Heart left ventricle (tissue), 16 donors: ENCODE measurements around the gene MICALL2. TPM values are rescaled to one million over a fixed set of nuclear protein-coding genes. Genes with fewer than 3 reads are reported as not detected.

Source experiments
- ATAC-seq, 4 donors: fragments of 200-7000 bp; cut with Tn5 transposase; one replicate each; pipeline ENCODE4 v1.9.1; 2020 to 2022; ENCODE audit warnings: moderate library complexity in 4 of 4, mild to moderate bottlenecking in 3 of 4, moderate number of reproducible peaks in 1 of 4
- DNase-seq, 5 donors: peaks; one replicate each; pipeline ENCODE4 v3.0.0-alpha.2; 2020
- H3K27ac ChIP-seq, 12 donors: fragments of 200-600 bp; sonication (generic) in 4 of 12; one replicate each; pipeline versions ENCODE4 v1.5.0 to v1.8.0; 2016 to 2022; ENCODE audit warnings: mild to moderate bottlenecking in 2 of 12
- H3K27me3 ChIP-seq, 9 donors: fragments of 200-600 bp; sonication (generic) in 2 of 9; one replicate each; pipeline versions ENCODE4 v1.5.1 to v1.8.0; 2016 to 2022; ENCODE audit warnings: mild to moderate bottlenecking in 3 of 9
- H3K36me3 ChIP-seq, 9 donors: fragments of 200-600 bp; sonication (generic) in 2 of 9; one replicate each; pipeline versions ENCODE4 v1.5.0 to v1.8.0; 2018 to 2022; ENCODE audit warnings: mild to moderate bottlenecking in 2 of 9
- H3K4me1 ChIP-seq, 12 donors: fragments of 200-600 bp; sonication (generic) in 4 of 12; one replicate each; pipeline versions ENCODE4 v1.5.0 to v1.8.0; 2016 to 2022; ENCODE audit warnings: mild to moderate bottlenecking in 3 of 12
- H3K4me3 ChIP-seq, 12 donors: fragments of 200-600 bp; sonication (generic) in 4 of 12; one replicate each; pipeline versions ENCODE4 v1.5.0 to v1.8.0; 2017 to 2022; ENCODE audit warnings: mild to moderate bottlenecking in 9 of 12, moderate library complexity in 4 of 12
- H3K9me3 ChIP-seq, 12 donors: fragments of 200-600 bp; sonication (generic) in 4 of 12; one replicate each; pipeline versions ENCODE4 v1.5.0 to v1.8.0; 2016 to 2022; ENCODE audit warnings: mild to moderate bottlenecking in 1 of 12
- CTCF ChIP-seq, 12 donors: fragments of 200-600 bp; sonication (generic) in 4 of 12; IDR thresholded peaks; one replicate each; pipeline versions ENCODE4 v1.5.0 to v1.8.0; 2018 to 2022; ENCODE audit warnings: antibody characterized with exemption in 12 of 12, mild to moderate bottlenecking in 5 of 12
- POLR2A ChIP-seq, 2 donors: fragments of 450-650 bp; IDR thresholded peaks; one replicate each; pipeline ENCODE4 v1.6.1; 2017; ENCODE audit warnings: antibody characterized with exemption in 2 of 2, mild to moderate bottlenecking in 2 of 2, moderate library complexity in 2 of 2
- WGBS, 4 donors: extraction: QIAGEN DNeasy Blood & Tissue Kit in 2 of 4; methylation state at CpG; one replicate each; pipeline versions ENCODE4 v1.1.5 to v1.1.7; 2013 to 2018; 5-methylcytosine and 5-hydroxymethylcytosine counted together
- intact Hi-C, 10 donors: fragments of 100-400 bp; cut with DNase I; formaldehyde crosslinking; loops; one replicate each; pipeline versions ENCODE4 v1.11.1 to v1.14.2; 2022
- polyA plus RNA-seq, 2 donors: library from polyadenylated mRNA; stranded (reverse); fragments of 200-250 nt; gene quantifications; one replicate each; pipeline ENCODE4 v1.2.3, GENCODE V29; 2013
- total RNA-seq, 9 donors: library from RNA; depleted of rRNA in 2 of 9; stranded (reverse); fragments of >200 nt in 2 of 9; fragmentation: NEBNext Ultra II Directional in 3 of 9; extraction: Animal tissue kit (Norgen Biotek cat#: 25700) in 3 of 9; gene quantifications; one replicate each; pipeline versions ENCODE4 v1.1.0 to v1.2.4, GENCODE V29; 2016 to 2023
- donor health status: ischemic (EF 13 %, LVEDD 7.1; RV severe dilation, severe dysfunction).
- donor health status: healthy with polysubstance abuse.
- donor health status: DM: no; HTN: yes; CAD: no.
- donor health status: DM: no; HTN: no; CAD: no.
- donor health status: ischemic (EF 25% LVEDD 6.9; RV normal size, moderate dysfunction).
- donor health status: ischemic (EF 25% LVEDD 5.7; RV mildly dilated, moderate dysfunction).
- donor health status: healthy.
- donor health status: DM: yes; HTN: yes; CAD: no.
- donor health status: ischemic (EF 35%, LVEDD 5.7; RV mildly dilated, moderate dysfunction).
- donor health status: nonischemic (EF 11% LVEDD 7.7; RV severe dilation, severe dysfunction).
- donor health status: DM: yes; HTN: yes; CAD: no.
- donor health status: PGD.
- donor health status: ischemic (EF 29% LVEDD 5.4; RV normal size, mild dysfunction).
- donor health status: nonischemic (EF 23%, LVEDD 6.1; RV moderate dilation, normal function).

Gene MICALL2
- total and polyA plus RNA-seq, 11 donors, result 2.5 to 18.3 (median 8.4) TPM

GRCh38 chr7:1437155-1437880, 22.0 kb downstream of the MICALL2 start:
- no peak overlapping the region for H3K4me3 ChIP-seq
- peaks cover 0 to 5% (median 2%) of the 10 kb centered on the region in 12 donors for H3K4me1 ChIP-seq
- no peak for DNase-seq
- TF ChIP-seq CTCF (IDR thresholded peaks at IDR 0.05) (no peak), POLR2A (IDR thresholded peaks at IDR 0.05) (no peak)
- intact Hi-C loops, result loop anchor here in 4 of 10 donors (10.0 kb wide), 1 partner anchor 213 kb away; no protein-coding TSS in a partner anchor
- ATAC-seq, result no peak
- H3K27ac ChIP-seq, result no peak overlapping the region
- no peaks in the 10 kb centered on the region for H3K9me3 ChIP-seq
- H3K36me3 ChIP-seq, result peaks cover 0 to 47% (median 6%) of the 10 kb centered on the region in 9 donors
- peaks cover 0 to under 1% (median 0%) of the 10 kb centered on the region in 9 donors for H3K27me3 ChIP-seq
- WGBS, 4 donors, result 93 to 96% (median 93%) methylated on average over 28 to 43 of the region's 43 CpGs

GRCh38 chr7:1436608-1437007, 22.7 kb downstream of the MICALL2 start:
- H3K27me3 ChIP-seq, result peaks cover 0 to 6% (median under 1%) of the 10 kb centered on the region in 9 donors
- H3K9me3 ChIP-seq, result no peaks in the 10 kb centered on the region
- H3K4me3 ChIP-seq, result no peak overlapping the region
- H3K36me3 ChIP-seq, result peaks cover 0 to 43% (median 6%) of the 10 kb centered on the region in 9 donors
- no peak for DNase-seq
- ATAC-seq, result no peak
- WGBS, 4 donors, result 92 to 96% (median 95%) methylated on average over 18 to 20 of the region's 20 CpGs
- H3K4me1 ChIP-seq, result peaks cover 0 to 7% (median 2%) of the 10 kb centered on the region in 12 donors
- intact Hi-C loops, result loop anchor here in 4 of 10 donors (10.0 kb wide), 1 partner anchor 212 kb away; no protein-coding TSS in a partner anchor
- TF ChIP-seq CTCF (IDR thresholded peaks at IDR 0.05) (no peak), POLR2A (IDR thresholded peaks at IDR 0.05) (no peak)
- no peak overlapping the region for H3K27ac ChIP-seq

GRCh38 chr7:1434891-1435670, 24.2 kb downstream of the MICALL2 start:
- Histone ChIP-seq H3K4me1 (peaks cover 0 to 7% (median 2%) of the 10 kb centered on the region in 12 donors), H3K27me3 (peaks cover 3 to 18% (median 10%) of the 10 kb centered on the region in 9 donors), H3K9me3 (no peaks in the 10 kb centered on the region), H3K36me3 (peaks cover 0 to 28% (median 6%) of the 10 kb centered on the region in 9 donors), H3K4me3 (no peak overlapping the region), H3K27ac (no peak overlapping the region)
- DNase-seq (no peak), ATAC-seq (no peak)
- intact Hi-C loops, result loop anchor here in 7 of 10 donors (5.0 to 10.0 kb wide), 6 partner anchors 32 to 243 kb away; no protein-coding TSS in a partner anchor
- WGBS, 4 donors, result 90 to 97% (median 94%) methylated on average over 10 to 22 of the region's 22 CpGs
- TF ChIP-seq POLR2A (IDR thresholded peaks at IDR 0.05) (no peak), CTCF (IDR thresholded peaks at IDR 0.05) (no peak)
